Astrocyte of the hippocampus (primary cell): ENCODE data around the gene TMEM209.
"Not testable (repeated sequence)": the region's sequence is repeated elsewhere in the genome, so short reads cannot be mapped to it uniquely, and the experiment has no call there.

ENCODE experiments used
- DNase-seq: peaks from one replicate; pipeline ENCODE4 v3.0.0; 2011; ENCODE audit warnings: low read depth, low spot score

Gene TMEM209

DNA sequence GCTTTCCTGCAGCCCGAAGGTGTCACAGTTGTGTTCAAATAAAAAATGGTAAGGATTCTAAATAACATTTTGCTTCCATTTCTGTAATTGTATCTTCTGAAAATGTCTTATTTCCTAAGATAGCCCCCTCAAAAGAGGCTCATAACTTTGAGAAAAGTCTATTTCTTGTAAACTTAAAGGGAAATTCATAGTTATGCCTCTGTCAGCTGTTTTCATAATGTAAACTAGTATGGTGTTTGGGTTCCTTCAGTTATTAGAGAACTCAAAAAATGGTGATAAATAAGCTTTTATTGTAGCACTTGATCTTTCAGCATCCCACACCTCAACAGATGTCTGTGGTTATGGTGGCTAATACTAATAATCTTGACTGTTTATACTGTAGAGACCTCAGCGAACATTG, 77.8 kb downstream of the TMEM209 start:
- DNase-seq, result no peak

DNA sequence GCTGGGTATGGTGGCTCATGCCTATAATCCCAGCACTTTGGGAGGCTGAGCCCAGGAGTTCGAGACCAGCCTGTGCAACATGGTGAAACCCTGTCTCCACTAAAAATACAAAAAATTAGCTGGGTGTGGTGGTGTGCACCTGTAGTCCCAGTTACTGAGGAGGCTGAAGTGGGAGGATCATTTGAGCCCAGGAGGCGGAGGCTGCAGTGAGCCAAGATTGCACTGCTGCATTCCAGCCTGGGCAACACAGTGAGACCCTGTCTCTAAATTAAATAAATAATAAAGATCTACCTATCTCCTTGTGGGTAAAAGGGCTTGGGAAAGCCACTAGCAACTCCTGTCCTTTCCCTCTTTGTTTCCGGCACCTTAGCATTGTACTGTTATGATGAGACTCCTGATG, 78.4 kb downstream of the TMEM209 start:
- not testable (repeated sequence) for DNase-seq

GRCh38 chr7:130124711-130125110, 80.5 kb downstream of the TMEM209 start:
- no peak for DNase-seq

GRCh38 chr7:130123501-130123900, 81.7 kb downstream of the TMEM209 start:
- no peak for DNase-seq

DNA sequence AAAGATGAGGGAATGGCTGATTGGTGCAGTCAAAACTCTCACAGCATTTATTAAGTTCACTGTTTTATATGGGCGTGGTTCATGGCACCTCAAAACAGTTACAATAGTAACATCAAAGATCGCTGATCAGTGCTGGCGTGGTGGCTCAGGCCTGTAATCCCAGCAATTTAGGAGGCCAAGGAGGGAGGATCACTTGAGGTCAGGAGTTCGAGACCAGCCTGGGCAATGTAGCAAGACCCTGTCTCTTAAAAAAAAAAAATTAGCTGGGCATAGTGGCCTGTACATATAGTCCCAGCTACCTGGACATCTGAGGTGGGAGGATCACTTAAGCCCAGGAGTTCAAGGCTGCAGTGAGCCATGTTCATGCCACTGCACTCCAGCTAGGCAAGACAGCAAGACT, 86.4 kb downstream of the TMEM209 start:
- no peak for DNase-seq

- no peak for DNase-seq
These were observed 86.9 kb downstream of the TMEM209 start for GRCh38 chr7:130118294-130118693.

GRCh38 chr7:130114776-130115175, 90.4 kb downstream of the TMEM209 start:
- no peak for DNase-seq
